ENCODE measurements around the gene ALDH1A3.

The ALDH1A3 gene

GRCh38 chr15:100958326-100959065 is 78.9 kb downstream of the ALDH1A3 start (continued):
- no peak for TF ChIP-seq POU6F1 (CRISPR knock-in tag; IDR thresholded peaks at IDR 0.05; ENCODE audit: borderline replicate concordance, low read depth)
- TF ChIP-seq TOX (CRISPR knock-in tag; IDR thresholded peaks at IDR 0.05; ENCODE audit: borderline replicate concordance), result no peak
- no peak for TF ChIP-seq TCF4 (CRISPR knock-in tag; IDR thresholded peaks at IDR 0.05; ENCODE audit: borderline replicate concordance)
- TF ChIP-seq CREB5 (CRISPR knock-in tag; IDR thresholded peaks at IDR 0.05; ENCODE audit: low read depth), result no peak
- no peak for TF ChIP-seq CSRNP3 (CRISPR knock-in tag; IDR thresholded peaks at IDR 0.05)
- TF ChIP-seq TSHZ2 (CRISPR knock-in tag; IDR thresholded peaks at IDR 0.05), result no peak

GRCh38 chr15:100959066-100960050 is 79.7 kb downstream of the ALDH1A3 start:
- ATAC-seq, result peak; percentile 76
- TF ChIP-seq CREB5 (CRISPR knock-in tag; IDR thresholded peaks at IDR 0.05; ENCODE audit: low read depth) (no peak), CSRNP3 (CRISPR knock-in tag; IDR thresholded peaks at IDR 0.05) (no peak)
